Measurements from ENCODE around the gene ABTB1. TPM values are rescaled to one million over a fixed set of nuclear protein-coding genes. Genes with fewer than 3 reads are reported as not detected.

The ABTB1 gene
- total and polyA plus RNA-seq, 9 of the 15 experiments (the other 6 are each of a cell fraction or from before 2014, with no cell fraction given), result 0.04 to 2.3 (median 0.55) TPM; not detected in 1

DNA sequence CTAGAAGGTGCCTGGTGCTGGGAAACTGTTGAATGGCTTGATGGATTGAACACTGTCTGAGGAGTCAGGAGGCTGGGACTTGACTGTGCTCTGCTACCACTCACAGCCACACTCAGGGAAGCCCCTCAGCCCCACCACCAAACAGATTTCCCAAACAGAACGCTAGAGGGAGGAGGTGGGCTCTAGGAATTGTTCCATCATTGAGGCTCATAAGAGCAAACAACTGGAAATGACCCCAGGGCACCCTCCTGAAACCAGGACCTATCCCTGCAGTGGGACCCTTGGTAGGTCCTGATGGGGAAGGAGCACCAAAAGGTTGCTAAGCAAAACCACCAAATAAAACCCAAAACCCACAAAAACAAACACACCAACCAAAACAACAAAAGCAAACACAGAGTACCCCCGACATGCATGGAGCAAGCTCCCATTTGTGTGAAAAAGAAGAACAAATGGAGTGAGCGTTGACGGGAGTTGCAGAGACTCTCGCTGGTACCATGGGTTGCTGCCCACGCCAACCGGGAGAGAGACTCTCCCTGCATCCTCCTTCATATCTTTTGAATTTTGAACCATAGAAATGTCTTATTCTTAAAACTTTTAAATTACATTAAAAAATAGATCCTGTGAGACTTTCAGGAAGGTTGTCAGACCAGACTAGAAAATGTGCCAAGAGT lies 45.6 kb downstream of the ABTB1 start:
- H3K79me2 ChIP-seq (ENCODE audit: control insufficient read depth, insufficient read depth, low read length), result no peaks in the 10 kb centered on the region
- no TSS peak for BruUV-seq (replicated peaks)
- intact Hi-C loops (cut with micrococcal nuclease) (no loop called here), in situ Hi-C loops (cut with MboI) (no loop called here)
- H3K9me1 ChIP-seq (ENCODE audit: control insufficient read depth, insufficient read depth, low read length), result no peaks in the 10 kb centered on the region
- H3K27ac ChIP-seq (ENCODE audit: extremely low read depth, low read depth, low read length), result no peak overlapping the region
- no peak for ATAC-seq
- H2AFZ ChIP-seq (ENCODE audit: low read depth, low read length), result no peak overlapping the region
- POLR2A ChIA-PET, result no interaction called here
- no peak for FAIRE-seq
- no peaks in the 10 kb centered on the region for H3K36me3 ChIP-seq (ENCODE audit: control insufficient read depth, insufficient read depth, low read length)
- DNase-seq (ENCODE audit: extremely low read depth in 1 of 4, low spot score in 3 of 4), result no peak
- H3K4me2 ChIP-seq (ENCODE audit: insufficient read depth, low read length), result no peak overlapping the region
- CTCF ChIA-PET (ENCODE audit: low intra/inter-chr PET ratio), result no interaction called here
- no peaks in the 10 kb centered on the region for H4K20me1 ChIP-seq (replicated peaks; ENCODE audit: control insufficient read depth, insufficient read depth, low read length)
- no peaks in the 10 kb centered on the region for H3K9me3 ChIP-seq (replicated peaks; ENCODE audit: control insufficient read depth, insufficient read depth, low read depth, low read length)
- H3K27me3 ChIP-seq (ENCODE audit: control insufficient read depth in 2 of 2, insufficient read depth in 2 of 2, low read length in 2 of 2), result peaks cover 28 to 72% of the 10 kb centered on the region in 2 experiments
- 0% methylated on average over 6 of the region's 7 CpGs for WGBS (ENCODE audit: insufficient coverage, low coverage, missing lambda C conversion rate)
- H3K4me3 ChIP-seq, result no peak overlapping the region
- no peaks in the 10 kb centered on the region for H3K4me1 ChIP-seq (replicated peaks in 1 of 2; ENCODE audit: control insufficient read depth in 2 of 2, insufficient read depth in 2 of 2, low read length in 2 of 2)
- H3K9ac ChIP-seq (ENCODE audit: insufficient read depth in 1 of 2, low read depth in 2 of 2, low read length in 2 of 2), result no peak overlapping the region
- no peak for TF ChIP-seq FOXA3 (CRISPR knock-in tag; conservative IDR thresholded peaks at IDR 0.05 in 1 of 2, IDR thresholded peaks at IDR 0.05 in 1 of 2)
- TF ChIP-seq POU5F1 (IDR thresholded peaks at IDR 0.05; ENCODE audit: borderline replicate concordance, low read depth, low read length, partially characterized antibody), result no peak
- no peak for TF ChIP-seq MYNN (IDR thresholded peaks at IDR 0.05)
- no peak for TF ChIP-seq MYNN (CRISPR knock-in tag; IDR thresholded peaks at IDR 0.05)
- TF ChIP-seq PCBP2 (IDR thresholded peaks at IDR 0.05; ENCODE audit: low read depth, low read length, poor library complexity, severe bottlenecking), result no peak
- TF ChIP-seq ZNF384 (IDR thresholded peaks at IDR 0.05; ENCODE audit: low read depth, low read length), result no peak
- TF ChIP-seq, protein P1, sequence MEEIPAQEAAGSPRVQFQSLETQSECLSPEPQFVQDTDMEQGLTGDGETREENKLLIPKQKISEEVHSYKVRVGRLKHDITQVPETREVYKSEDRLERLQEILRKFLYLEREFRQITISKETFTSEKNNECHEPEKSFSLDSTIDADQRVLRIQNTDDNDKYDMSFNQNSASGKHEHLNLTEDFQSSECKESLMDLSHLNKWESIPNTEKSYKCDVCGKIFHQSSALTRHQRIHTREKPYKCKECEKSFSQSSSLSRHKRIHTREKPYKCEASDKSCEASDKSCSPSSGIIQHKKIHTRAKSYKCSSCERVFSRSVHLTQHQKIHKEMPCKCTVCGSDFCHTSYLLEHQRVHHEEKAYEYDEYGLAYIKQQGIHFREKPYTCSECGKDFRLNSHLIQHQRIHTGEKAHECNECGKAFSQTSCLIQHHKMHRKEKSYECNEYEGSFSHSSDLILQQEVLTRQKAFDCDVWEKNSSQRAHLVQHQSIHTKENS (CRISPR knock-in tag; IDR thresholded peaks at IDR 0.05), result no peak
- TF ChIP-seq NFIX (CRISPR knock-in tag; IDR thresholded peaks at IDR 0.05; ENCODE audit: low read depth), result no peak
- TF ChIP-seq MCM2 (IDR thresholded peaks at IDR 0.05; ENCODE audit: low read depth), result no peak
- no peak for TF ChIP-seq GABPB2 (CRISPR knock-in tag; conservative IDR thresholded peaks at IDR 0.05)
- TF ChIP-seq ADNP (tag; IDR thresholded peaks at IDR 0.05), result no peak
- no peak for TF ChIP-seq CREBBP (IDR thresholded peaks at IDR 0.05; ENCODE audit: low read depth, low read length)
- TF ChIP-seq MCM3 (IDR thresholded peaks at IDR 0.05), result no peak
- no peak for TF ChIP-seq ARHGAP35 (IDR thresholded peaks at IDR 0.05; ENCODE audit: partially characterized antibody)
- no peak for TF ChIP-seq TBP (optimal IDR thresholded peaks at IDR 0.05; ENCODE audit: low read depth, low read length)
- no peak for TF ChIP-seq SAFB2 (IDR thresholded peaks at IDR 0.05; ENCODE audit: borderline replicate concordance, low read depth, low read length, severe bottlenecking)
- TF ChIP-seq, protein P2, sequence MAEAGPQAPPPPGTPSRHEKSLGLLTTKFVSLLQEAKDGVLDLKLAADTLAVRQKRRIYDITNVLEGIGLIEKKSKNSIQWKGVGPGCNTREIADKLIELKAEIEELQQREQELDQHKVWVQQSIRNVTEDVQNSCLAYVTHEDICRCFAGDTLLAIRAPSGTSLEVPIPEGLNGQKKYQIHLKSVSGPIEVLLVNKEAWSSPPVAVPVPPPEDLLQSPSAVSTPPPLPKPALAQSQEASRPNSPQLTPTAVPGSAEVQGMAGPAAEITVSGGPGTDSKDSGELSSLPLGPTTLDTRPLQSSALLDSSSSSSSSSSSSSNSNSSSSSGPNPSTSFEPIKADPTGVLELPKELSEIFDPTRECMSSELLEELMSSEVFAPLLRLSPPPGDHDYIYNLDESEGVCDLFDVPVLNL (CRISPR knock-in tag; IDR thresholded peaks at IDR 0.05; ENCODE audit: low read depth), result no peak
- TF ChIP-seq, protein P3, sequence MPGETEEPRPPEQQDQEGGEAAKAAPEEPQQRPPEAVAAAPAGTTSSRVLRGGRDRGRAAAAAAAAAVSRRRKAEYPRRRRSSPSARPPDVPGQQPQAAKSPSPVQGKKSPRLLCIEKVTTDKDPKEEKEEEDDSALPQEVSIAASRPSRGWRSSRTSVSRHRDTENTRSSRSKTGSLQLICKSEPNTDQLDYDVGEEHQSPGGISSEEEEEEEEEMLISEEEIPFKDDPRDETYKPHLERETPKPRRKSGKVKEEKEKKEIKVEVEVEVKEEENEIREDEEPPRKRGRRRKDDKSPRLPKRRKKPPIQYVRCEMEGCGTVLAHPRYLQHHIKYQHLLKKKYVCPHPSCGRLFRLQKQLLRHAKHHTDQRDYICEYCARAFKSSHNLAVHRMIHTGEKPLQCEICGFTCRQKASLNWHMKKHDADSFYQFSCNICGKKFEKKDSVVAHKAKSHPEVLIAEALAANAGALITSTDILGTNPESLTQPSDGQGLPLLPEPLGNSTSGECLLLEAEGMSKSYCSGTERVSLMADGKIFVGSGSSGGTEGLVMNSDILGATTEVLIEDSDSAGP (CRISPR knock-in tag; IDR thresholded peaks at IDR 0.05), result no peak
- TF ChIP-seq RBM17 (IDR thresholded peaks at IDR 0.05; ENCODE audit: borderline replicate concordance, low read depth, low read length), result no peak
- no peak for TF ChIP-seq SNIP1 (IDR thresholded peaks at IDR 0.05; ENCODE audit: low read depth)

All from K562 (cell line).